GM19240 (cell line): ENCODE data around the gene PGGT1B.
A peak's percentile ranks its signal among the peaks of the same experiment; 100 is the strongest.

Experiments used
- DNase-seq: peaks from one replicate; pipeline ENCODE4 v3.0.0; 2011; ENCODE audit warnings: low spot score; ENCODE audit not compliant: insufficient read length

The PGGT1B gene

DNA sequence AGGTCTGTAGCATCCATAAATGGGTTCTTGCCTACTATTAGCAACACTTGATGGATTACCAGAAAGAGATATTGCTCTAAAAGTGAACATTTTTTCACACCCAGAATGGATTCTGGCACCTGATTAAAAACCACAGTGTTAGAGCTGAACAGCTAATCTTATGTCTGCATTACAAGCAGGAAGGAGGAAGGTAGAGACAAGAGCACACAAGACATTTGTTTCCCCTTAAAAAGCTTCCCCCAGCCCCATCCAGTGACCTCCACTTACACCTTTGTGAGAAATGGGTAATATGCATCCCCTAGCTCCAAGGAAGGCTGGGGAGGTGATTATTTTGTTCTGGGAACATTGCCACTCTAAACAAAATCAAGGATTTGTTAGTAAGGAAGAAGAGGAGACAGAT lies 80.9 kb downstream of the PGGT1B start:
- no peak for DNase-seq

DNA sequence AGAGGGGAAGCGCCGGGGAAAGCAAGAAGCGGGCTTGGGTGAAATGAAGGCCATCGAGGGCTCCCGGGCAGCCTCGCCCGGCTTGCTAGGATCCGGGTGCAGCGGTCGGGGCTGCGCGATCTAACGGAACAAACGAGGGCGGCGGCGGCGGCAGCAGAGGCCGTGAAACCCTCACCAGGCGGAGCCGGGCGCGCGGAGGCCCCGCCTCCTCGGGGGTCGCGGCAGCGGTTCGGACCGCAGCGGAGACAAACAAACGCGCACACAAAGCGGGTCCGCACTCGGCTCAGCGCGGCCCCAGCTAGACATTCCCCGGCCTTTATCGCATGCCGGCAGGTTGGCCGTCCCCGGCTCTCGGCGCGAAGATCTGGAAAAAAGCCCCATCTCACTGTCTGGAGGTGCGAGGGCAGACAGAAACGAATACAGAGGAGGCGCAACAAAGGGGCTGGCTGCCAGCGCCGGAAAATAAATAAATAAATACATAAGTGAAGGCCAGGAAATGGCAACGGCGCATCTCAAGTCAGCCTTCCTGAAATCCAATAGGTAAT lies 82.4 kb downstream of the PGGT1B start:
- DNase-seq = no peak

DNA sequence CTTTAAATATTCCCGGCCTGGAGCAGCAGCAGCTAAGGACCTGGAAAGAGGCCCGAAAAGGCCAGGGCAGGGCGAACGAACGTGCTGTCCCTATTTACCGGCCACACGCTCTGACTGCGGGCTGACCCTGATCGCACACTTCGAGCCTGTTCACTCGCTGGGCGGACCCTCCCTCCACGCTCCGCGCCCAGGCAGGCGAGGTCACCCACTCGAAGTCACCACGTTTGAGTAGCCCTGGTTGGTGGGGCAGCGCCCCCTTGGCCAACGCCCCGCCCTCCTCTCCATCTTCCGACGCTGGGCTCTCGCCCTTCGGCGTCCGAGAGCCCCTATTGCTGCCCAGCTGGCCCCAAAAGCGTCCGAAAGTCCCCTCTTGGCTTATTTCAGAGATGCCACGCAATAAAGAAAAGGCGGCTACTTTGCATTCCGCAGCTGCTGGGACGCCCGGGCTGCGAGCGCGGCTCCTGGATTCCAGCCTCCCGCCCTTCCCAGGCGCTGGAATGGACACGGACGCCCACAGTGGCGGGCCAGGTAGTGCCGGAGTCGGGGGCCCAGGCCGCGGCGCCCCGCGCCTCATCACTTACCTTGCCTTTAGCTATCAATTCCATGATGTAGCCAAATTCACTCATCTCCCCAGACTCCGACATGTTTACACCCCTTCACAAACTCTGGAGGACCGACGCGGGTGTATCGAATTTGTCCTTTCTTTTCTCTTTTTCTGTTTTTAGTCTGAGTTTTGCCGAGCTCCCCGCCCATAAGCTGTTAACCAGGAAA lies 83.1 kb downstream of the PGGT1B start:
- no peak for DNase-seq

DNA sequence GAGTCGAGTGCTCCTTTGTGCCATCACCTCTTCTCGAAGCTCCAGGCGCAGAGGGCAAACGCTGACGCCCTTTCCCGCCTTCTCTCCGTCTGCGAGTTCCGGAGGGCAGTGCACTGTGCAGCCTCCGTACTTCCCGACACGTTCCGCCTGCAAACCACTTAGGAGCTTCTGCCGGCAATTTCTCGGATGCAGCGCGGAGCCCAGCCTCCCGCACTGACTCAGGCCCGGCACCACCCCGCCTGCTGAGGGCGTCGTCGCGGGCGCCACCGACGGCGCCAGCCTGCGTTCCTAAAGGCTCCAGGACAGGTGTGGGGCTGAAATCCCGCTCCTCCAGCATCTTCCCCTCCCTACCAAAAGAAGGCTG lies 83.7 kb downstream of the PGGT1B start:
- no peak for DNase-seq

DNA sequence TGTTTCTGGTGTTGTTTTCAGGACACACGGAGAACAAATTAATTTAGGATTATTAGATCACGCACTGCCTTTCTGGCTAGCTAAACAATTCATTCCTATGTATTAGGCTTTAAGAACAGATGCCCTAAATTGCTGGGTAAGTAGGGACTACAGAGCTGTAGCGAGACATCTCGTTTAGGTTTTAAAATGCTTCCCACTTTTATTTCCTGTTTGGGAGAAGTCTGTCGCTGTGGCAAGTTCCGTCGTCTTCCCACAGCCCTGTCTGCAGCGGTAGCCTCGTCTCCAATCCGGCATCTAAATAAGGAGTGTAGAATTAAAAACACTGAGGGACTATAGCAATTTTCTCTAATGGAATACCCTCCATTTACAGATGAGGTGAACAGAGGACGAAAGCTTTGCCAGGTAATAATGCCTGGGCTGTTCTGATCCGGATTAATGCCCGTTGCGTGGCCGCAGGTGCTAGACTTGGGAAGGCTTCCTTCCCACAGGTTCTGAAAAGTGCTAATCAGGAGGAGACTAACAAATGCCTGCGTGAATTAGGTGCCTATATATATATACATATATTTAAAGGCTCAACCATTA lies 91.7 kb downstream of the PGGT1B start:
- no peak for DNase-seq

DNA sequence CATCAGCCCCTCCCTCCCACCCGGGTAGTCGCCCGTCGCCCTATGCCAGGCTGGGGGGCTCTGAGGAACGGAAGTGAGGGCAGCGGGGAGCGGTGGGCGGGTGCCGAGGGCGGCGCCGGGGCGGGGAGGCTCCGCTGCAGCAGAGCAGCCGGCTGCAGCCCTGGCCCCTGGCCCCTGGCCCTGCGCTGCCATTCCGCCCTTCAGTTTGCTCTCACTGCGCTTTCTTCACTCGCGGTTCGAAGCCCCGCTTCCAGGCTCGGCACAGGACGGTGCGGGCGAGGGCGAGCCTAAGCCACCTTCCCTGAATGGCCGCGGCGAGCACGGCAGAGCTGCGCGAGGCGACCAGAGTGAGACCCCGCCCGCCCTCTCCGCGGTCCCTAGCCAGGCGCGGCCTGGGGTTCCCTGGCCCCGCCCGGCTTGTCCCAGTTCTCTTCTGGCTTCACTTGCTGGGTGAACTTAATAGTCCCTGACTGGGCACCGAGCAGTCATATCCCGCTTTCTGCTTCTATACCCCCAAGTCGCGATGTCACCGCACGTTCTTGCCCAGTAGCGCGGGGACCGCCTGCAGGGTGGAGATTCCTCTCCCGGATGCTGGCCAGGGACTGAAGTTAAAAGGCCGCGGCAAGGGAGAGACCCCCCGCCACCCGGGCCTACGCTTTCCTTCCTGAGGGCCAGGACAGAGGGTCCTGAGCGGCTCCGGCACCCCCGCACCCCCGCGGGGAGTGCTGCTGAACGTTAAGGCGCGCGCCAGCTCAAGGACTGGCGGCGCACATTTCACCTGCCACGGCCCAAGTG lies 92.3 kb downstream of the PGGT1B start:
- DNase-seq = no peak

DNA sequence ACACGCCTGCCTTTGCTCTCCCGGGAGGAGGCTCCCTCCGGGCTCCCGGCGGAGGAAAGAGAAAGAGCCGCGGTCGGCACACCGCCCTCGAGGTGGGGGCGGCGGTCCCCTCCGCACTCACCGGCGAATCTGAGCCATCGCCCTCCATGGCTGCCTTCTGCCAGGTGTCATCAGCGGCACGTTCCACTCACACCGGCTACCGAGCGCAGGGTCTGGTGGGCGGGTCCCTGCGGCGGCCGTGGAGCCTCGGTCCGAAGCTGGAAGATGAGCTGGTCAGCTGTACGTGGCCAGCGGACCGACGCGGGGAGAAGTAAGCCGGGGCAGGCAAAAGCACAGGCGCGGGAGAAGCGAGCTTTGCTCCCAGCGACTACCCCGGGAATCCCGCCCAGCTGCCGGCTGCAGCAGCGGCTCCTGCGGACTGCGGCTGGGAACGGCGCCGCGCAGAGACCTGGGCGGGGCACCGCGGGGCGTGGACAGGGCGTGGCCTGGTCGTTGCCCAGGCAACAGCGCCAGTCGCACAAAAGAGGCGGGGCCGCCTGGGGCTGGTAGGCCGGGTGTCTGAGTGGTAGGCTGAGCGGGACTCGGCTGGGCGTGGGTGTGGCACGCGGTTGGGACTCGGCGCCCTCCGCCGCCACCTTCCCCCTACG lies 93.1 kb downstream of the PGGT1B start, which contains the start of gene TRIM36:
TRIM36 (minus strand) TSS at position 422 of the 647 bp plus-strand sequence; CDS start at position 148, 274 bp downstream.
- peak; percentile 33 for DNase-seq

DNA sequence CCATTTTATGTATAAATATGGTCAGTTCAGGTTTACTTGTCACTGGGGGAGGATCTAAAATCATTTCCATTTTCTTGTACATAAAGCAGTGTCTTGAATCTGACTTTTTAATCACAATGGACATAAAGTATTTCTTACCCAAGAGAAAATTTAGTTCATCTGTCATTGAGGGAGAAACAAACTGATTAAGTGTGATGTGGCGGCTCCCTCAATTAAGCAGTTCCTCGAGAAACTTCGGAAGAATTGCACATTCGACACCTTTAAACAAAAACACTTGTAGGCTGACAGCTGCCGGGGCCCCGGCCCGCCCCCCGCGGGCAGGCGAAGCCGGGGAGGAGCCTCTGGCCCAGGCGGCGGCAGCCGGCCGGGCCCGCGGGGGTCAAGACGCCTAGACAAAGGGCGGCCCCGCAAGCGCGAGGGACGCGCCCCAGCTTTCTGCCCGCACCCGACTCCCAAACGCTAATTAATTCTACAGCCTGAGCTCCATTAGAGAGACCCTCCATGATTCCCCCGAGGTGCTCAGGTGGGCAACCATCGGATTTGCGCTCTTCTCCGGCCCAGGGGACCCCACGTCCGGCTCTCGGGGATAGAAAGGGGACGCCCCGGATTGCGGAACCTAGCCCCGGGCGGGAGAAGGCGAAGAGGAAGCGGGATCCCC lies 93.7 kb downstream of the PGGT1B start:
- no peak for DNase-seq

DNA sequence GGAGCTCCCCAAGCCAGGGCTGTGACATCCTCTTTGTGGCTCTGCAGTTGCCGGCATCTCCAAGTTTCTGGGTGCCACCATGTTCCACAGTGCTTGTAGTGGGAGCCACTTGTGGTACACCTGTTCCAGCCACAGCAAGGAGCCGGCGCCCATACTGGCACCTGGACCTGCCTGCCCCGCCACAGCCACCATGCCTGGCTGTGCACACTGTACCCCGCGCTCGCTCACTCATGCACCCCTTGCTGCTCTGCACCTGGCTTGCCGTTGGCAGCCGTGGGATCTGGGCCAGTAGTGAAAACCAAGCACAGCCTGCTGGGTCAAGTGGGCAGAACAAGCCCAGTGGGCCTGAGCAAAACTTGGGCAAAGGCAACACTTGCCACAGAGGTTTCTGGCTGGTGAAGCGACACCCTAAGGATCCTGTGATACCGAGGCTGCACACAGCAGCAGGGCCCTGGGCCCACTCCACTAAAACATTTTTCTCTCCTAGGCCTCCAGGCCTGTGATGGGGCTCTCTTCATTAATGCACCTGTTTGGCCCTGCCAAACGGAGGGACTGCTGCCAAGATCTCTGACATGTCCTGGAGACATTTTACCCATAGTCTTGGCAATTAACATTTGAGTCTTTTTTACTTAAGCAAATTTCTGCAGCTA lies 95.8 kb downstream of the PGGT1B start:
- no peak for DNase-seq

DNA sequence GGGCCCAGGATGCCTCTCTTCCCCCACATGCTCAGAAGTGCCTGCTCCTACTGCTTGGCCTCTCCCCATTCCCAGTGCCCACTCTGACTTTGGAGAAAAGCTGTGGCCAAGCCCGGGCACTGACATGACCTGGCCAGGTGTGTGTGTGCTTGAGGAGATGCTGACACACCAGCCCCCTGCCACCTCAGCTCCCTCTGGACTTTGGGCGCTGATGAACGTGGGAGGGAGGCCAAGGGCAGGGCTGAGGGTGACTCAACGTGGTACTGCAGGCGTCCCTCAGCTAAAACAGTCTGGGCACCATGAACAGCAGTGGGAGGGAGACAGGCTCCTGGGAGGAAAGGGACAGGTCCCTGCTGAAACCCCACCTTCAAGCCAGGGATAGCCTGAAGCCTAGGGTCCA lies 96.9 kb downstream of the PGGT1B start:
- no peak for DNase-seq

DNA sequence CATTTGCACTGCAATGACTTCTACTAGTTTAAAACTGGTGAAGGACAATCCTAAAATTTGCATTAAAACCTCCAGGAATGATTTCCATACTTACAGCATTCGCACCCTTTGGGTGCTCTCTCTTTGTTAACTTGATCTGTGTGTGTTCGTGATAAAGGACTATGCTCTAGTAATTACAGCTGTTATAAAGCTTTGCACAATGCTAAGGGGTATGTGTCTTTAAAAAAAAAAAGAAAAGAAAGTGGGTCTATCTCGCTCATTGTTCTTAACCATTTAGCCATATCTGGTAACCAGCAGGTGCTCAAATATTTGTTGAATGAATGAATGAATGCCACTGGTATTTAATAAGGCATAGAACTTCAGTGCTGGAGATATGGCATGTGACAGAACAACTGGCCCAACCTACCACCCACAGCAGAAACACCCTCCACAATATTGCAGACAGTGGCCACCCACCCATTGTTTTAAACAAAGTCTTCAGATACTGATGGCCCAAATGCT lies 101.7 kb downstream of the PGGT1B start:
- DNase-seq = no peak
